Dendritic cell treated with granulocyte-macrophage colony-stimulating factor and Interleukin-4, amounts not matched to agents 40 ng/mL and 50 ng/mL, for 4 days (primary cell): ENCODE results near the gene IKBKG.
A peak's percentile ranks its signal among the peaks of the same experiment; 100 is the strongest.
"Not testable (repeated sequence)": the region's sequence is repeated elsewhere in the genome, so short reads cannot be mapped to it uniquely, and the experiment has no call there.

Experiments
- H3K27ac Mint-ChIP-seq: one replicate; pipeline ENCODE4 v1.8.0; 2022; ENCODE audit warnings: mild to moderate bottlenecking, mixed read lengths
- H3K27me3 Mint-ChIP-seq: one replicate; pipeline ENCODE4 v1.8.0; 2022; ENCODE audit warnings: mild to moderate bottlenecking, mixed read lengths
- H3K36me3 Mint-ChIP-seq: one replicate; pipeline ENCODE4 v1.8.0; 2022; ENCODE audit warnings: low read depth, mixed read lengths
- H3K4me1 Mint-ChIP-seq: one replicate; pipeline ENCODE4 v1.8.0; 2022; ENCODE audit warnings: low read depth, mixed read lengths
- H3K4me3 Mint-ChIP-seq: one replicate; pipeline ENCODE4 v1.8.0; 2022; ENCODE audit warnings: mild to moderate bottlenecking, moderate library complexity, mixed read lengths
- H3K9me3 Mint-ChIP-seq: one replicate; pipeline ENCODE4 v1.8.0; 2022; ENCODE audit warnings: mixed read lengths
- intact Hi-C: fragments of 100-400 bp; cut with micrococcal nuclease; formaldehyde crosslinking; loops from one replicate; pipeline ENCODE4 v1.15.0; 2022

The IKBKG gene

DNA sequence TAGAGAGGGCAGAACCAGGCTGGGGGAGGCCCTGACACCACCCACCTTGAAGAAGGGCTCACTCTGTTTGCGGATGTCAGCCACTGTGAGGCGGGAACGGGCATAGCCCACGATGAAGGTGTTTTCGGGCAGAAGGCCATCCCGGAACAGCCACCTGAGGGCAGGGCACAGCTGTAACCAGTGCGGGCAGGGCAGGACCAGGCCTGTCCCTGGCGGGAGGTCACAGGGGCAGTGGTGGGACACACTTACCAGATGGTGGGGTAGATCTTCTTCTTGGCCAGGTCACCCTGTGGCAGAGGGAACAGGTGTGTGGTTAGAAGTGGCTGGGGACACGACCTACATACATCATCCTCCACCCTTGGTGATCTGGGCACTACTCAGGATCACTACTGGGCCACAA lies 11.5 kb upstream of the IKBKG start:
- Mint-ChIP-seq H3K27ac (no peak overlapping the region), H3K27me3 (no peaks in the 10 kb centered on the region), H3K9me3 (no peaks in the 10 kb centered on the region), H3K36me3 (peaks cover 91% of the 10 kb centered on the region), H3K4me3 (no peak overlapping the region), H3K4me1 (peaks cover 30% of the 10 kb centered on the region)
- intact Hi-C loops, result no loop called here

DNA sequence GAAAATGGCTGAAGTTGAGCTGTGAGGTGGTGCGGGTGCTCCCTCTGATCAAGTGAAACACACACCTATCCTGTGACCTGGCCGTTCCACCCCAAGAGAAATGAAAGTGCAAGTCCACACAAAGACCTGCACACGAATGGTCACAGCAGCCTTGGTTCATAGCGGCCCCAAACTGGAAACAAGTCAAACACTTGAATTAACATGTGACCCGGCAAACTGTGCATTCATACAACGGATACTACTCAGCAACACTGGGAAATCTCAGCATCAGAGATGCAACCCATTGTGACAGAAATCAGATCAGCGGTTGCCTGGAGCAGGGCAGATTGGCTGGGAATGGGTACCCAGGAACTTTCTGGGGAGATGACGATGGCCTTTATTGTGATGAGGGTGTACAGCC lies 8.3 kb upstream of the IKBKG start:
- H3K4me3 Mint-ChIP-seq, result no peak overlapping the region
- H3K27me3 Mint-ChIP-seq, result no peaks in the 10 kb centered on the region
- peaks cover 54% of the 10 kb centered on the region for H3K4me1 Mint-ChIP-seq
- H3K27ac Mint-ChIP-seq, result peak overlapping the region; percentile 20
- peaks cover 78% of the 10 kb centered on the region for H3K36me3 Mint-ChIP-seq
- no peaks in the 10 kb centered on the region for H3K9me3 Mint-ChIP-seq
- intact Hi-C loops, result no loop called here

DNA sequence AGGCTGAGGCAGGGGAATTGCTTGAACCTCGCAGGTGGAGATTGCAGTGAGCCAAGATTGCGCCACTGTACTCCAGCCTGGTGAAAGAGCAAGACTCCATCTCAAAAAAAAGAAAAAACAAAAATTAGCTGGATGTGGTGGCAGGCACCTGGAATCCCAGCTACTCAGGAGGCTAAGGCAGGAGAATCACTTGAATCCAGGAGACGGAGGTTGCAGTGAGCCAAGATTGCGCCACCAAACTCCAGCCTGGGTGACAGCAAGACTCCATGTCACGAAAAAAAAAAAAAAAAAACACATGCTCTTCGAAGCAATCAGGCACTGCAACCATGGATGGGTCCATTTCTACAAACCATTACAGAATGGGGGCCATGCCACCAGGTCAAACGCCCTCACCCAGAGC lies 7.1 kb upstream of the IKBKG start:
- intact Hi-C loops, result not testable (repeated sequence)
- peak overlapping the region; percentile 94 for H3K27ac Mint-ChIP-seq

DNA sequence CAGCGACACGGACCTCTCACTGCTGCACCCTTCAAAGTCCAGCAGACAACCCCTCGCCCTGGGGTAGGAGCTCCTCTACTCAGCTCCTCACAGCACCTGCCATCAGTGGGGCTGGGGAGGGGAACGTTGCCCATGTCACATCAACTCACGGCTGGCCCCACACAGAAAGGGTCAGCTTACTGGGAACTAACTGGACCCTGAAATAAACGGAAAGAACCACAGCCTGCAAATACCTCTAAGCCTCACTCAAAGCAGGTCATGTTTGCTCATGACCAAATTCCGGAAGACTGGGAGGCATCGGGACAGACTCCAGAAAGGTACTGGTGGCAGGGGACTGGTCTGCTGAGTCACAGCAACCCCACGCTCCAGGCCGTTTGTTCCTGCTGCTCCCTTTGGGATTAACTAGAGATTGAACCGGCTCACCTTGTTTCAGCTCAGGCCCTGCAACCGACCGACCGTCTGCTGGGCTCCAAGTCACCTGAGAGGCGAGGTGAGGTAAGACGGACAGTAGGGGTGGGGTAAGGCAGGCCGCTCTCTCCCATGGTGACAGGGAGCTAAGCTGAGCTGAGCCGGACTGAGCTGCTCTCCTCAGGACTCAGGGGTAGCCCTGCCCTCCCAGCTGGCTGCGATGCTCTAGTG lies 6.4 kb upstream of the IKBKG start:
- Mint-ChIP-seq H3K27me3 (no peaks in the 10 kb centered on the region), H3K9me3 (no peaks in the 10 kb centered on the region), H3K4me1 (peaks cover 55% of the 10 kb centered on the region), H3K4me3 (no peak overlapping the region), H3K36me3 (peaks cover 78% of the 10 kb centered on the region), H3K27ac (peak overlapping the region; percentile 94)
- intact Hi-C loops, result no loop called here

More for the DNA sequence above, 7.1 kb upstream of the IKBKG start:
- not testable (repeated sequence) for H3K27me3 Mint-ChIP-seq, H3K4me3 Mint-ChIP-seq, H3K9me3 Mint-ChIP-seq
- Mint-ChIP-seq H3K36me3 (peaks cover 78% of the 10 kb centered on the region), H3K4me1 (peaks cover 52% of the 10 kb centered on the region)

DNA sequence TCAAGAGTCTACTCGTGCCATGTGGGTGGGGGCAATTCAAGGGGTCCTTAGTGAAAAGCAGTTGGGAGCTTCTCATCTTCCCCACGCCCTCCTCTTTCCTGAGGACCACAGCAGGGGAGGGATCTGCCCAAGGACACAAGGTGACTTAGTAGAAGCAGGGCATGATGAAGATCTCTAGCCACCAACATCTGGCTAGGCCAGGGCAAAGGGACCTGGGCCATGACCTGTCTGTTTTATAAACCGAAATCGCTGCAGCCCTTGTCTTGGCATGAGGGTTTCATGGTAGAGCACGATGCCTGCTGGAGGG lies 5.9 kb upstream of the IKBKG start:
- Mint-ChIP-seq H3K27me3 (no peaks in the 10 kb centered on the region), H3K36me3 (peaks cover 74% of the 10 kb centered on the region), H3K4me3 (peak overlapping the region; percentile 74), H3K4me1 (peaks cover 59% of the 10 kb centered on the region), H3K27ac (peak overlapping the region; percentile 94), H3K9me3 (no peaks in the 10 kb centered on the region)
- intact Hi-C loops, result no loop called here

DNA sequence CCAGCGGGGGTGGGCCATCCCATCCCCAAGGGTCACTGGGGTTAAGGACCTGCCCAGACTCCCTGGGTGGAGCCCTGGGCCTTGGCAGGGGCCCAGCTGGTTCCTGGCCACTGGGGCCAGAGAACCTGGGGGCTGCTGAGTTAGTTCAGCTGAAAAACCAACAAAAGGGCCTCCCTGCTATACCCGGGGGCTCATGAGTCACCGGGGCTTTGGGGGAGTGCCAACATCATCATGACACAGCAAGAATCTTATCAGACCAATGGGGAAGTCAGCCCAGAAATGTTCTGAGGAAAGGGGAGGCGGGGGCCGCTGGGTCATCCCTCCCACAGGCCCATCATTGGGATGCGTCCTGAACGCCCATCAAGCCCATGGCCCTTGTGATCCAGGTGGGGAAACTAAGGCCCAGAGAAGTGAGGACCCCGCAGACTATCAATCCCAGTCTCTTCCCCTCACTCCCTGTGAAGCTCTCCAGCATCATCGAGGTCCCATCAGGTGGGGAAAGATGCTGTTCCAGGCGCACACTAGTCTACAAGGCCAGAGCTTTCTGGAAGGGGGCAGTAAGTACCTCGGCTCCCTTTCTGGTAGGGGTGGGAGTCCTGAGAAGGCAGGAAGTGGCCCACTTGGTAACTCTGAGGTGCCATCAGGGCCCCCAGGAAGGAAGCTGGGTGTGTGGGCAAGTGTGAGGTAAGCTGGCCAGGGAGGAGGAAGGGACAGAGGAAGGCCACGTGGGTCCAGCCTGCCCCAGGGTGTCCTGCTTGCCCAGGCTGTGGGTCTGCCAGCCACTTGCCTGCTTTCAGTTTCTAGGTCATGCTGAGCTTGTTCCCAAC lies 5.3 kb upstream of the IKBKG start:
- intact Hi-C loops, result no loop called here
- peak overlapping the region; percentile 94 for H3K27ac Mint-ChIP-seq
- peak overlapping the region; percentile 74 for H3K4me3 Mint-ChIP-seq
- H3K4me1 Mint-ChIP-seq, result peaks cover 59% of the 10 kb centered on the region
- H3K36me3 Mint-ChIP-seq, result peaks cover 70% of the 10 kb centered on the region
- no peaks in the 10 kb centered on the region for H3K27me3 Mint-ChIP-seq
- H3K9me3 Mint-ChIP-seq, result no peaks in the 10 kb centered on the region

DNA sequence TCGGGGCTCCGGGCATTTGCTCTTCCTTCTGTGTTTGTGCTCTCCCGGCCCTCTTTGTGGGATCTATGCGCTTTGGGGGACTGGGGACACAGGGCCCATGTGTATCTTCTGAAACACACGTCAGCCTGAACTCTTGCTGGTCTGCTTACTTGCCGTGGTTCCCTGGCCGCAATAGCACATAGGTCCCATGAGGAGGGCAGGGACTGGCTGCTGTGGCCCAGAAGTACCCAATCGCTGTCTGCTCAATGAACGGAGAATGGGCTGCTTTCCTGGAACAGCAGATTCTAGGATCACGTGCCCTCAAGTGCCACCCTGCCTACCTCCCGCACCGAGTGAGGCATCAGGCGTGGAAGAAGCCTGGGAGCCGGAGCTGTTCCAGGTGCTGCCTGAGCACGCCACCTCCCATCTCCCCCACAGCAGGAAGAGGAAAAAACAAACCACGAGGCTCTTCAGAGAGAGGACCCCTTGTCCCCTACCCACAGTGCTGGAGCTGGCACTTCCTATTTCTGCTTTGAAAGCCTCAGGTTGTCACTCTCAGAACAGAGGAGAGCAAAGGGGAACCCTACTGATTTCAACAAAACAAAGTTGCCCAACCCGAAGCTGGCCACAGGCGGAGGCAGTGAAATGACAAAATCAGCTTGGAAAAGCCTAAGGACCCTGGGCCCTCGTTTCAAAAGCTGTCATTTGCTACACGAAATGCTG lies 4.5 kb upstream of the IKBKG start:
- intact Hi-C loops, result no loop called here
- H3K4me3 Mint-ChIP-seq, result peak overlapping the region; percentile 74
- no peaks in the 10 kb centered on the region for H3K9me3 Mint-ChIP-seq
- H3K36me3 Mint-ChIP-seq, result peaks cover 70% of the 10 kb centered on the region
- H3K27me3 Mint-ChIP-seq, result no peaks in the 10 kb centered on the region
- peaks cover 60% of the 10 kb centered on the region for H3K4me1 Mint-ChIP-seq
- H3K27ac Mint-ChIP-seq, result peak overlapping the region; percentile 94

DNA sequence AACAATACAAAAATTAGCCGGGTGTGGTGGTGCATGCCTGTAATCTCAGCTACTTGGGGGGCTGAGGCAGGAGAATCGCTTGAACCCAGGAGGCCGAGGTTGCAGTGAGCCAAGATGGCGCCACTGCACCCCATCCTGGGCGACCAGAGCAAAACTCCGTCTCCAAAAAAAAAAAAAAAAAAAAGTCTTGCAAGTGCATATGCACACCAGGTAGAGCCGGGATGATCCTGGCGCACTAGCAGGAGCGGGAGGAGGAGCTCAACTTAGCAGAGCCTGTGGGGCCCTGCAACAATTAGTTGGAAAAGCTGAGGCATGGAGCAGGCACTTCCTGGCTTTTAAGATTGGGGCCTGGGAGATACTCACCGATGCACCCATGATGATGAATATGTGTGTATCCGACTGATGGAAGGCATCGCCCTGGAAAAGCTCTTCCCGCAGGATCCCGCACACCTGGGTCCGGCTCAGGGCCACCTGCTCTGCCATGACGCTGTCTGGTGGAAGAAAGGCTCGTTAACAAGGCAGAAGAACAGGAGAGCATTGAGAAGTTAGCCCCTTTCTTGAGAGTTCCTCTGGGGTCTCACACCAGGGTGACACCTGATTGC lies 1.6 kb upstream of the IKBKG start:
- Mint-ChIP-seq H3K4me1 (peaks cover 62% of the 10 kb centered on the region), H3K27ac (peak overlapping the region; percentile 94), H3K36me3 (peaks cover 65% of the 10 kb centered on the region), H3K4me3 (peak overlapping the region; percentile 82), H3K27me3 (no peaks in the 10 kb centered on the region), H3K9me3 (no peaks in the 10 kb centered on the region)
- intact Hi-C loops, result no loop called here

DNA sequence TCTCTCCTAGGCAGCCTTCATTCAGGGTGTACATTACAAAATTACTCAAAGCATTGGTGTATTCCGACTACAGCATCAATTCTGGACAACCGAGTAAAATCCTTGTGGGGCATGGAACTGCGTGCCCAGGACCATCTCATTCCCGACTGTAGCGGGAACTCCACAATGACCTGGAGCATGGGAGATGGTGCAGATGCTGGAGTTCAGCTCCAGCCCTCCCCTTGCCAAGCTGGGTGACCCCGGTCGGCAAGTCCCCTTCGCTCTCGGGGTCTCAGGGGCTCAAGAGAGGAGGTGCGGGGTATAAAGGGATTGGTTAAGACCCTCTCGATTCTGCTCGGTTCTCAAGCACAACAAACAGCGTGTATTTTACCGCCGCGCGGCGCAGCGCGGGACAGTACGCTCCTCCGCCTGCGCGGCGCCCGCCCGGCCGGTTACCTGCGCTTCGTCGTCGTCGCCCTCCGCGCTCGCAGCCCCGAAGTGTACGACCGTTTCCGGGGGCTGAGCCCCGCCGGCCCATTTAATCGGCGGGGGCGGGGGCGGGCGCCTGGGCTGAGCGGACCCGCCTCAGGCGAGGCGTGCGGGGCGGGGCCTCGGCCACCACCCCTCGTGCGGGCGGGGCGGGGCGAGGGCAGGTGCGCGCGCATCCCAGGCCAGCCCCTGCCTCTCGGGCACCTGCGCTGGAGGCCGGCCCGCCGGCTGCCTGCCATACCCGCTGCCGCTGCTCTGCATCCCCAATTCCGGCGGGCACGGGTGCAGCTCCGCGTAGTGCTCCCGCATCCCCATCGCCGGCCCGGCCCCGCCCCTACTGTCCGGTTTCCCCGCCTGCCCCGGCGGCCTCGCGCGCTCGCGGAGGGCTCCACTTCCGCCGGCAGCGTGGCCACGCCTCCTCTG lies 821 bp upstream of the IKBKG start, which contains the start of gene G6PD:
Gene G6PD, minus strand, starts transcription at position 493 of the 891 bp plus-strand sequence. CDS start 691 bp downstream, outside the sequence.
- H3K9me3 Mint-ChIP-seq, result no peaks in the 10 kb centered on the region
- H3K4me3 Mint-ChIP-seq, result peak within 1 kb of the TSS; percentile 87
- no peaks in the 10 kb centered on the region for H3K27me3 Mint-ChIP-seq
- peaks cover 60% of the 10 kb centered on the region for H3K4me1 Mint-ChIP-seq
- intact Hi-C loops, result no loop called here
- H3K27ac Mint-ChIP-seq, result peak within 1 kb of the TSS; percentile 94
- H3K36me3 Mint-ChIP-seq, result peaks cover 66% of the 10 kb centered on the region

DNA sequence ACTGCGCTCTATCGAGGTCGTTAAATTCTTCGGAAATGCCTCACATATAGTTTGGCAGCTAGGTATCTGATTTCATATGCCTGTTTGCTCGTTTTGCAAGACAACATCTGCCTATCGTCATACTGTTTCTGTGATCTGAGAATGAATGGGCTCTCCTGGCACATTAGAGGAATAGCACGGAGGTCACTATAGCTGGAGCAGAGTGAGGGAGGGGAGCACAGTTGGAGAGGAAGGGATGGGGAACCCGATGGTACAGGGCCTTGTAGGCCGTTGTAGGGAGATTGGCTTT lies 552 bp downstream of the IKBKG start:
- H3K27ac Mint-ChIP-seq, result peak overlapping the region; percentile 94
- H3K4me1 Mint-ChIP-seq, result peaks cover 56% of the 10 kb centered on the region
- H3K27me3 Mint-ChIP-seq, result no peaks in the 10 kb centered on the region
- peak overlapping the region; percentile 87 for H3K4me3 Mint-ChIP-seq
- peaks cover 64% of the 10 kb centered on the region for H3K36me3 Mint-ChIP-seq
- no peaks in the 10 kb centered on the region for H3K9me3 Mint-ChIP-seq
- intact Hi-C loops, result no loop called here

DNA sequence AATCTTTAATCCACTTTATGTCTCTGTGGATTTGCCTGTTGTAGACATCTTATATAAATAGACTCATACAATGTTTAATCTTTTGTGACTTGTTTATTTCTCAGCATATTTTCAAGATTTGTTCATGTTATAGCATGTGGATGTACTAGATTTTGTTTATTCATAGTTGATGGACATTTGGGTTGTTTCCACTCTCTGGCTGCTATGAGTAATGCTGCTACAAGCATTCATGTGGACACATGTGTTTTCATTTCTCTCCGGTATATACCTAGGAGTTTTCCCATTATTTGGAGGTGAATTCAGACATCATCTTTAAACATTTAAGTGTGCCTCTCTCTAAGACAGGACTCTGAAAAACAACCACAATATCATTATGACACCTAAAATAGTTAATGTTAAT lies 2.3 kb downstream of the IKBKG start:
- intact Hi-C loops, result no loop called here
- H3K4me1 Mint-ChIP-seq, result peaks cover 54% of the 10 kb centered on the region
- no peak overlapping the region for H3K27ac Mint-ChIP-seq
- H3K9me3 Mint-ChIP-seq, result no peaks in the 10 kb centered on the region
- peaks cover 74% of the 10 kb centered on the region for H3K36me3 Mint-ChIP-seq
- H3K27me3 Mint-ChIP-seq, result no peaks in the 10 kb centered on the region
- no peak overlapping the region for H3K4me3 Mint-ChIP-seq

DNA sequence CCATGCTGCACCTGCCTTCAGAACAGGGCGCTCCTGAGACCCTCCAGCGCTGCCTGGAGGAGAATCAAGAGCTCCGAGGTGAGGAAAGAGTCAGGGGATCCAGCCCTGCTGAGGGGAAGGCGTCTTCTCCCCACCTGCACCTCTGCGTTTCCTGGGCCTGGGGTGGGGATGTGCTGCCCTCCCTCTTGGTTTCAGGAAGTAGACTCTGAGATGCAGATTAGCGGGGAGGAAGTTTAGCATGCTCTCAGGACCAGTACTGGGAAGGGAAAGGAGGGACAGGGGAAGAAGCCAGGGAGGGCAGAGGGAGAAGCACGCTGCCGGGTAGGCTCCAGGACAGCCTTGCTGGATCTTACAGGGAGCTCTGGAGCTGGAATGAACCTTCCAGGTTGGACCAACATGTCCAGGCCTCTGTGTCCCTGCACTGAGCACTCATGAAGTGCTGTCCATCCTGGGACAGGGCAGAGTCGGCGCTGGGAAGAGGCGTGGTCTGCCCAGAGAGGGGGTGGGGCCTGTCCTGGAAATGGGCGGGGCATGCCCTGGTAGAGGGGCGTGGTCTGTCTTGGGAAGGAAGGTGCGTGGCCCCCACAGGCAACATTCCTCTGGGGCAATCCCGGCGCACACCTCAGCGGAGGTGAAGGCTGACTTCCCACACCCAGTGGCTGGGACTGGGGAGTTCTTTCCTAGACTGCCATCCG lies 4.8 kb downstream of the IKBKG start:
- peaks cover 72% of the 10 kb centered on the region for H3K36me3 Mint-ChIP-seq
- H3K27me3 Mint-ChIP-seq, H3K9me3 Mint-ChIP-seq, intact Hi-C loops, H3K4me3 Mint-ChIP-seq: not testable (repeated sequence)
- peak overlapping the region; percentile 34 for H3K27ac Mint-ChIP-seq
- peaks cover 39% of the 10 kb centered on the region for H3K4me1 Mint-ChIP-seq
